Endothelial cell of umbilical vein (primary cell): ENCODE measurements around the gene SEMA4D. TPM values are rescaled to one million over a fixed set of nuclear protein-coding genes. Genes with fewer than 3 reads are reported as not detected.

Experiments used
- BruUV-seq: library from RNA; stranded (reverse); fragments of 400-500 nt; replicated peaks from 2 replicates; lab custom pipeline; 2021; lab: Mats Ljungman, UMichigan
- CTCF ChIA-PET: fragments of 300-600, 350-600 bp; sonication (Branson Sonifier 250); formaldehyde crosslinking; loops from one replicate; lab custom pipeline; 2021; ENCODE audit warnings: antibody characterized with exemption, inconsistent platforms; lab: Charles Lee
- POLR2A ChIA-PET: fragments of 300-600, 350-600 bp; sonication (Branson Sonifier 250); formaldehyde crosslinking; loops from one replicate; lab custom pipeline; 2021; ENCODE audit warnings: antibody characterized with exemption, inconsistent platforms; lab: Charles Lee
- DNase-seq: peaks from one replicate; pipeline ENCODE4 v3.0.0-alpha.2; 2011; ENCODE audit warnings: low read depth, low spot score
- FAIRE-seq: peaks from 2 replicates; lab custom pipeline; 2011; peaks lifted over from hg19 to GRCh38; lab: Jason Lieb, UNC
- H2AFZ ChIP-seq: 2 replicates; pipeline ENCODE4 v1.6.0; 2012; ENCODE audit warnings: low read depth, low read length, control low read depth, inconsistent platforms
- H3K27ac ChIP-seq: 2 replicates; pipeline ENCODE4 v1.5.1; 2011; ENCODE audit warnings: low read depth, mild to moderate bottlenecking, control low read depth, low read length, moderate library complexity; ENCODE audit not compliant: insufficient read depth
- H3K27me3 ChIP-seq, 2 experiments: 2 replicates each; pipeline versions ENCODE4 v1.6.0 to v1.6.1; 2011; ENCODE audit warnings: low read length in 2 of 2, mixed read lengths in 1 of 2; ENCODE audit not compliant: control insufficient read depth in 2 of 2, insufficient read depth in 2 of 2
- H3K36me3 ChIP-seq, 2 experiments: 2 replicates in 1 of 2; 3 replicates in 1 of 2; pipeline ENCODE4 v1.5.1; 2011; ENCODE audit warnings: low read length in 2 of 2, mild to moderate bottlenecking in 1 of 2, moderate library complexity in 1 of 2; ENCODE audit not compliant: control insufficient read depth in 2 of 2, insufficient read depth in 2 of 2; ENCODE audit errors: extremely low read depth in 1 of 2
- H3K4me1 ChIP-seq: 3 replicates; pipeline ENCODE4 v1.5.1; 2011; ENCODE audit warnings: mild to moderate bottlenecking, low read length; ENCODE audit not compliant: control insufficient read depth, insufficient read depth; ENCODE audit errors: extremely low read depth
- H3K4me2 ChIP-seq: 2 replicates; pipeline ENCODE4 v1.6.1; 2011; ENCODE audit warnings: low read length, control low read depth, mixed read lengths; ENCODE audit not compliant: insufficient read depth
- H3K4me3 ChIP-seq, 3 experiments: fragments of 200-600 bp in 1 of 3; sonication (generic), shearing (Covaris generic) in 1 of 3; replicated peaks in 1 of 3; 2 replicates each; pipeline ENCODE4 v1.5.1; 2011 to 2016; ENCODE audit warnings: control low read depth in 3 of 3, low read length in 3 of 3, mild to moderate bottlenecking in 2 of 3, inconsistent platforms in 1 of 3, low read depth in 1 of 3, moderate library complexity in 1 of 3; ENCODE audit not compliant: insufficient read depth in 1 of 3
- H3K79me2 ChIP-seq: 2 replicates; pipeline ENCODE4 v1.6.0; 2012; ENCODE audit warnings: low read length, inconsistent platforms; ENCODE audit not compliant: control insufficient read depth, insufficient read depth
- H3K9ac ChIP-seq: replicated peaks from 2 replicates; pipeline ENCODE3; 2011; ENCODE audit warnings: low read length, control low read depth; ENCODE audit not compliant: insufficient read depth; ENCODE audit errors: extremely low read depth
- H3K9me1 ChIP-seq: replicated peaks from 3 replicates; pipeline ENCODE4 v1.6.0; 2011; ENCODE audit warnings: mild to moderate bottlenecking, low read length; ENCODE audit not compliant: control insufficient read depth, insufficient read depth; ENCODE audit errors: extremely low read depth
- H3K9me3 ChIP-seq: replicated peaks from 2 replicates; pipeline ENCODE4 v1.5.1; 2012; ENCODE audit warnings: low read length, inconsistent platforms; ENCODE audit not compliant: control insufficient read depth, insufficient read depth
- H4K20me1 ChIP-seq: replicated peaks from 2 replicates; pipeline ENCODE3; 2011; ENCODE audit warnings: mild to moderate bottlenecking, low read length; ENCODE audit not compliant: control insufficient read depth, insufficient read depth; ENCODE audit errors: extremely low read depth
- EZH2 ChIP-seq: IDR thresholded peaks from 2 replicates; pipeline ENCODE4 v1.6.1; 2012; ENCODE audit warnings: borderline replicate concordance, low read depth, mild to moderate bottlenecking, moderate library complexity, low read length, inconsistent platforms; ENCODE audit not compliant: severe bottlenecking
- FOS ChIP-seq: IDR thresholded peaks from 2 replicates; pipeline ENCODE4 v1.6.1; 2011; ENCODE audit warnings: mild to moderate bottlenecking, low read length, moderate library complexity, borderline replicate concordance; ENCODE audit not compliant: insufficient read depth
- GATA2 ChIP-seq: IDR thresholded peaks from 2 replicates; pipeline ENCODE4 v1.7.0; 2011; ENCODE audit warnings: low read depth, mild to moderate bottlenecking, moderate library complexity, mixed read lengths, low read length; ENCODE audit not compliant: insufficient read length, insufficient read depth
- JUN ChIP-seq: IDR thresholded peaks from 2 replicates; pipeline ENCODE4 v1.6.1; 2011; ENCODE audit warnings: borderline replicate concordance, low read depth; ENCODE audit not compliant: insufficient read length, insufficient read depth
- MYC ChIP-seq: IDR thresholded peaks from one replicate; pipeline ENCODE4 v1.6.1; 2011; ENCODE audit warnings: mild to moderate bottlenecking, low read depth, low read length
- POLR2A ChIP-seq: IDR thresholded peaks from 2 replicates; pipeline ENCODE4 v1.6.1; 2012; ENCODE audit warnings: low read depth, mild to moderate bottlenecking, control low read depth, low read length
- POLR2AphosphoS5 ChIP-seq: IDR thresholded peaks from 2 replicates; pipeline ENCODE4 v1.6.1; 2012; ENCODE audit warnings: low read depth, mild to moderate bottlenecking, control low read depth, low read length, moderate library complexity; ENCODE audit not compliant: insufficient read depth
- dilution Hi-C: fragments of 300-500 bp; cut with MboI; formaldehyde crosslinking; loops from one replicate; pipeline ENCODE4 v1.15.0; 2019; ENCODE audit warnings: low sequenced_read_pairs; ENCODE audit not compliant: extremely low pct_ligation_motif_present
- intact Hi-C: fragments of 100-400 bp; cut with micrococcal nuclease; formaldehyde crosslinking; loops from one replicate; pipeline ENCODE4 v1.10.0; 2022
- polyA plus RNA-seq, 4 experiments: library from polyadenylated mRNA; depleted of rRNA in 3 of 4; stranded (reverse) in 3 of 4; unstranded in 1 of 4; fragments of >200 nt; gene quantifications; 2 replicates each; pipeline versions ENCODE4 v1.2.1 to v1.2.3, GENCODE V29; 2011 to 2012; ENCODE audit warnings: missing spikeins in 1 of 4
- total RNA-seq: library from RNA; stranded (reverse); gene quantifications from 2 replicates; pipeline ENCODE4 v1.2.3, GENCODE V29; 2021
- TF ChIP-seq, protein P1 (sequence below): IDR thresholded peaks from 2 replicates; pipeline ENCODE4 v1.6.1; 2011; ENCODE audit not compliant: insufficient read depth, insufficient read length
- TF ChIP-seq, protein P2 (sequence below), 2 donors: IDR thresholded peaks; 1 replicate in 1 of 2; 2 replicates in 1 of 2; pipeline ENCODE4 v1.5.1; 2011; ENCODE audit warnings: low read length in 2 of 2, mild to moderate bottlenecking in 2 of 2, moderate library complexity in 2 of 2, control low read depth in 1 of 2, inconsistent platforms in 1 of 2, low read depth in 1 of 2; ENCODE audit not compliant: insufficient read depth in 1 of 2; ENCODE audit errors: extremely low read depth in 1 of 2

The SEMA4D gene
- total and polyA plus RNA-seq, 2 donors (not counting 3 experiments of a cell fraction or from before 2014, with no cell fraction given) = 3.9 to 15.7 TPM

DNA sequence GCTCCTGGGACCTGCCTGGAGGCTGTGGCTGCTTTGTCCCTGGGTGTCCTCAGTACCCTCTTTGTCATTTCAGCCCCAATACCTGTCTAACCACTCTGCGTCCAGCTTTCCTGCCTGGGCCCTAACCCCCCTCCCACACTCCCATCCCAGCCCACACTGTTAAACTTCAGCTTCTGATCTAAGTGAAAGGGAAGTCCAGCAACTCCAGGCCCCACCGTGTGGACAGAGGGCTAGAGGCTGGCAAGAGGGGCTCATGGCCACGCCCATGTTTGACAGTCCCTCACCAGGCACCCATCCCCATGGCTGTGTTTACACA, 56.3 kb downstream of the SEMA4D start:
- dilution Hi-C loops = no loop called here
- Histone ChIP-seq H3K79me2 (no peaks in the 10 kb centered on the region), H3K4me3 (no peak overlapping the region), H3K36me3 (no peaks in the 10 kb centered on the region), H3K27me3 (no peaks in the 10 kb centered on the region), H2AFZ (no peak overlapping the region), H3K27ac (no peak overlapping the region), H4K20me1 (no peaks in the 10 kb centered on the region), H3K4me2 (no peak overlapping the region), H3K9ac (no peak overlapping the region), H3K9me1 (no peaks in the 10 kb centered on the region), H3K9me3 (no peaks in the 10 kb centered on the region), H3K4me1 (no peaks in the 10 kb centered on the region)
- FAIRE-seq (no peak), DNase-seq (no peak)
- ChIA-PET CTCF (interaction anchor here (1.5 kb wide), 1 partner anchor 107 kb away, joined by 5 read pairs; no protein-coding TSS in a partner anchor), POLR2A (no interaction called here)
- BruUV-seq = no TSS peak
- TF ChIP-seq GATA2 (no peak), MYC (no peak), POLR2A (no peak), EZH2 (no peak), JUN (no peak), POLR2AphosphoS5 (no peak), FOS (no peak)
- TF ChIP-seq, protein P1, sequence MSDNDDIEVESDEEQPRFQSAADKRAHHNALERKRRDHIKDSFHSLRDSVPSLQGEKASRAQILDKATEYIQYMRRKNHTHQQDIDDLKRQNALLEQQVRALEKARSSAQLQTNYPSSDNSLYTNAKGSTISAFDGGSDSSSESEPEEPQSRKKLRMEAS = no peak
- TF ChIP-seq, protein P2, sequence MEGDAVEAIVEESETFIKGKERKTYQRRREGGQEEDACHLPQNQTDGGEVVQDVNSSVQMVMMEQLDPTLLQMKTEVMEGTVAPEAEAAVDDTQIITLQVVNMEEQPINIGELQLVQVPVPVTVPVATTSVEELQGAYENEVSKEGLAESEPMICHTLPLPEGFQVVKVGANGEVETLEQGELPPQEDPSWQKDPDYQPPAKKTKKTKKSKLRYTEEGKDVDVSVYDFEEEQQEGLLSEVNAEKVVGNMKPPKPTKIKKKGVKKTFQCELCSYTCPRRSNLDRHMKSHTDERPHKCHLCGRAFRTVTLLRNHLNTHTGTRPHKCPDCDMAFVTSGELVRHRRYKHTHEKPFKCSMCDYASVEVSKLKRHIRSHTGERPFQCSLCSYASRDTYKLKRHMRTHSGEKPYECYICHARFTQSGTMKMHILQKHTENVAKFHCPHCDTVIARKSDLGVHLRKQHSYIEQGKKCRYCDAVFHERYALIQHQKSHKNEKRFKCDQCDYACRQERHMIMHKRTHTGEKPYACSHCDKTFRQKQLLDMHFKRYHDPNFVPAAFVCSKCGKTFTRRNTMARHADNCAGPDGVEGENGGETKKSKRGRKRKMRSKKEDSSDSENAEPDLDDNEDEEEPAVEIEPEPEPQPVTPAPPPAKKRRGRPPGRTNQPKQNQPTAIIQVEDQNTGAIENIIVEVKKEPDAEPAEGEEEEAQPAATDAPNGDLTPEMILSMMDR (IDR thresholded peaks at IDR 0.05; ENCODE audit: extremely low read depth in 1 of 2, insufficient read depth in 1 of 2, low read depth in 1 of 2, low read length in 2 of 2) = no peak
- intact Hi-C loops = no loop called here
